ENCODE measurements around the gene ATP8A2. TPM values are rescaled to one million over a fixed set of nuclear protein-coding genes. Genes with fewer than 3 reads are reported as not detected.

Gene ATP8A2
- total RNA-seq, 1 donor from 2014 or later: 4.2 TPM

GRCh38 chr13:25466880-25467279 is 95.1 kb downstream of the ATP8A2 start:
- Mint-ChIP-seq H3K27ac (no peak overlapping the region), H3K9me3 (peaks cover 2% of the 10 kb centered on the region), H3K4me3 (peak overlapping the region; percentile 33), H3K36me3 (no peaks in the 10 kb centered on the region), H3K4me1 (peaks cover 7% of the 10 kb centered on the region), H3K27me3 (ENCODE audit: insufficient read depth, low read depth) (peaks cover 31% of the 10 kb centered on the region)
- Histone ChIP-seq H3K9ac (no peak overlapping the region), H3K4me3 (no peak overlapping the region), H3K9me3 (ENCODE audit: low read depth) (no peaks in the 10 kb centered on the region), H3K27ac (no peak overlapping the region), H3F3A (ENCODE audit: low read depth) (peaks cover 11% of the 10 kb centered on the region), H2AFZ (replicated peaks) (no peak overlapping the region), H3K36me3 (no peaks in the 10 kb centered on the region), H3K4me2 (no peak overlapping the region), H3K79me2 (ENCODE audit: low read depth) (no peaks in the 10 kb centered on the region), H4K20me1 (ENCODE audit: low read depth) (no peaks in the 10 kb centered on the region), H3K27me3 (peaks cover 35% of the 10 kb centered on the region), H3K4me1 (peaks cover 5% of the 10 kb centered on the region)
- no peak for DNase-seq (ENCODE audit: low spot score)
- TF ChIP-seq EZH2phosphoT487 (IDR thresholded peaks at IDR 0.05): no peak
- no peak for TF ChIP-seq CTCF (IDR thresholded peaks at IDR 0.05)
- TF ChIP-seq EZH2 (IDR thresholded peaks at IDR 0.05): no peak

- peaks cover 10% of the 10 kb centered on the region for H3K4me1 ChIP-seq
Observed at GRCh38 chr13:25468325-25469168, 96.8 kb downstream of the ATP8A2 start.

GRCh38 chr13:25469169-25469525 is 97.4 kb downstream of the ATP8A2 start:
- Mint-ChIP-seq H3K9me3 (peaks cover 2% of the 10 kb centered on the region), H3K4me1 (peaks cover 7% of the 10 kb centered on the region), H3K27me3 (ENCODE audit: insufficient read depth, low read depth) (peaks cover 26% of the 10 kb centered on the region), H3K36me3 (no peaks in the 10 kb centered on the region), H3K4me3 (peak overlapping the region; percentile 91), H3K27ac (peak overlapping the region; percentile 72)
- H3K4me2 ChIP-seq: peak overlapping the region; percentile 80
- no peak for DNase-seq (ENCODE audit: low spot score)
- H3K4me1 ChIP-seq: peaks cover 10% of the 10 kb centered on the region
- H4K20me1 ChIP-seq (ENCODE audit: low read depth): no peaks in the 10 kb centered on the region
- no peaks in the 10 kb centered on the region for H3K79me2 ChIP-seq (ENCODE audit: low read depth)
- H3K27ac ChIP-seq: no peak overlapping the region
- no peak overlapping the region for H3K9ac ChIP-seq
- H3F3A ChIP-seq (ENCODE audit: low read depth): peaks cover 11% of the 10 kb centered on the region
- peak overlapping the region; percentile 87 for H3K4me3 ChIP-seq
- TF ChIP-seq CTCF (IDR thresholded peaks at IDR 0.05) (no peak), EZH2 (IDR thresholded peaks at IDR 0.05) (peak; percentile 40)
- H2AFZ ChIP-seq (replicated peaks): peak overlapping the region; percentile 96
- H3K9me3 ChIP-seq (ENCODE audit: low read depth): no peaks in the 10 kb centered on the region
- no peaks in the 10 kb centered on the region for H3K36me3 ChIP-seq
- peaks cover 35% of the 10 kb centered on the region for H3K27me3 ChIP-seq

More at GRCh38 chr13:25468325-25469168, 96.8 kb downstream of the ATP8A2 start:
- no peaks in the 10 kb centered on the region for H3K9me3 ChIP-seq (ENCODE audit: low read depth)
- no peaks in the 10 kb centered on the region for H3K79me2 ChIP-seq (ENCODE audit: low read depth)
- peak overlapping the region; percentile 80 for H3K4me2 ChIP-seq
- peak; percentile 84 for DNase-seq (ENCODE audit: low spot score)
- H3K27ac ChIP-seq: no peak overlapping the region
- peak overlapping the region; percentile 87 for H3K4me3 ChIP-seq
- H3K9me3 Mint-ChIP-seq: peaks cover 2% of the 10 kb centered on the region
- H3K27ac Mint-ChIP-seq: no peak overlapping the region
- H3F3A ChIP-seq (ENCODE audit: low read depth): peaks cover 11% of the 10 kb centered on the region
- H3K4me3 Mint-ChIP-seq: peak overlapping the region; percentile 91
- peaks cover 35% of the 10 kb centered on the region for H3K27me3 ChIP-seq
- peaks cover 26% of the 10 kb centered on the region for H3K27me3 Mint-ChIP-seq (ENCODE audit: insufficient read depth, low read depth)
- no peaks in the 10 kb centered on the region for H3K36me3 Mint-ChIP-seq
- no peak overlapping the region for H3K9ac ChIP-seq
- H3K4me1 Mint-ChIP-seq: peaks cover 7% of the 10 kb centered on the region
- peak overlapping the region; percentile 96 for H2AFZ ChIP-seq (replicated peaks)
- H4K20me1 ChIP-seq (ENCODE audit: low read depth): no peaks in the 10 kb centered on the region
- H3K36me3 ChIP-seq: no peaks in the 10 kb centered on the region
- TF ChIP-seq EZH2 (IDR thresholded peaks at IDR 0.05) (peak; percentile 49), EZH2phosphoT487 (IDR thresholded peaks at IDR 0.05) (peak; percentile 39), CTCF (IDR thresholded peaks at IDR 0.05) (peak; percentile 19)

Measured in neural progenitor cell (in vitro differentiated cells).